Activated T-cell treated with anti-CD3 and anti-CD28 coated beads, Interleukin-2, amount 50 U/mL, for 1 hour (primary cell): Measurements from ENCODE around the gene C11orf68.

Experiments
- DNase-seq: peaks from one replicate; pipeline ENCODE4 v3.0.0-alpha.2; 2020

The C11orf68 gene

GRCh38 chr11:65870307-65870658 is 48.6 kb downstream of the C11orf68 start:
- DNase-seq = no peak

- DNase-seq = no peak
Measured at GRCh38 chr11:65869643-65870306, 49.1 kb downstream of the C11orf68 start.

DNA sequence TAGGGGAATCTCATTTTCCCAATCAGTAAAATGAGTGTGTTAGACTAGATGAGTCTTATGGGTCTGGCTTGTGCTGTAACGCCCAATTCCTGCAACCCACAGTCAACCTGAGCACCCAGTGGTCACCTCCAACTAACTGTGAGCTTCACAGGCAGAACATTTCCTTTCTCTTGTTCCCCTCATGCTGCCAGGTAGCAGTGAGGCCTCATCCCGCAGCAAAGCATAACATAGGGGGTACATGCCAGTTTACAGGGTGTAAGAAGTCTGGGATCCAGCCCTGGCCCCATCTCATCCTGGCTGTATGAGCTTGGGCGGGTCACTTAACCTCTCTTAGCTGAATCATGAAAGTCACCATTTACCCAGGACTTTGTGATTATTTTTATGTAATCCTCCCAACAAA is 50.0 kb downstream of the C11orf68 start:
- DNase-seq = no peak

DNA sequence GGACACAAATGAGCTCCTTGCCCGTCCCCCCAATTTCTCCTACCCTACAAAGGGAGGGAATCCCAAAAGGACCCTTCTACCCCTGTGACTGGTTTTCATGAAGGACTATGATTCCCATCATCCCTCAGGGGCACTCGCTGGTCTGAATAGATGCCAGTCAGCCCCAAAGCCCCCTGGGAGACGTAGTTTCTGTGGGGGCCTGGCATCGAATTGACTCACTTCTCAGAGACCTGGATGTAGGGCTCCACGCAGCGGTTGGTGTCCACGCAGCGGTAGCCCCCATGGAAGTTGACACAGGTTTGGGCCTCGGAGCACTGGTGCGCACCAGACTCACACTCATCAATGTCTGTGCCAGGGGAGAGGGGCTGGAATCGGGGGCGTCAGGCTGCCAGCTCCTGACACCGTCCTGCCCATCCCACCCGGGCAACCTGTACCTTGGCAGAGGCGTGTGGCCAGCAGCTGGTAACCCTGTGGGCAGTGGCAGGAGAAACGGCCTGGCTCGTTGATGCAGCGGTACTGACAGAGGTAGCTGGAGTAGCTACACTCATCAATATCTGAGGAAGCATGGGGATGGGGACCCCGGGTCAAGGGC is 50.7 kb downstream of the C11orf68 start:
- DNase-seq = no peak

DNA sequence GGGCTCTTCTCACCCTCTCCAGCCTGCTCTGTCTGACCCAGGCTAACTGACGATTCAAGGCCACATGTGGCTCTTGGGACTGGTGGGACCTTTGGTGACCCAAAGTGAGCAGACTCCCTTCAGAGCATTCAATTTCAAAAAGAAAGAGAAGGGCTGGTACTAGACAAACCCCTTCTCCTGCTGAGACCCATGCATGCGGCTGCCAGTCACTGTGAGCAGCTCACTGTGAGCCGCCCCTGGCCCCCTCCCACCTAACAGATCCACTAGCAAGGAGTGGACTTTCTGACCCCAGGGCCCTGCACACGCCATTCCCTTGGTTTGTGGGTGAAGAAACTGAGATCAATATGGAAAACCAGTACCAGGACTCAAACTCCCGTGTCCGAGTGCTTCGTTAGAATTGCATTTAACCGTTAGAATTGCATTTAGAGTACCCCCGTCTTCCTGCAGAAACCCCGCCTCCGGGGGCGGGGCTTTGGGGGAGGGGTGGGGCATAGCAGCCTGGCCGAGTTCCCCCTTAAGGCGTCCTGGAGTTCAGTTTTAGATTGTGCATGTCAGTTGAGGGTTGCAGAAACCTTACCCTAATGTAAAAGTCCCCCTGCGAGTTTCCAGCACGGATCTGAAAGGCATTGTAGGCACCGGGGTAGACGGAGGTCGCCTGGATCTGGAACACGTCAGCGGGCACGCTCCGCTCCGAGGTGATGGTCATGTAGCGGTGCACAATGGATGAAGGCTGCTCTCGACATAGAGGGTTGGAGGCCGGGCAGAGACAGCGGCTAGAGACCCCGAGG is 51.4 kb downstream of the C11orf68 start:
- no peak for DNase-seq
